Osteoblast (primary cell): Measurements from ENCODE around the gene ANKRD22. TPM values are rescaled to one million over a fixed set of nuclear protein-coding genes. Genes with fewer than 3 reads are reported as not detected.

Source experiments
- DNase-seq: peaks from one replicate; pipeline ENCODE4 v3.0.0; 2011; ENCODE audit warnings: low spot score, mixed read lengths; ENCODE audit not compliant: insufficient read length; ENCODE audit errors: missing footprints
- H2AFZ ChIP-seq: 2 replicates; pipeline ENCODE4 v1.6.0; 2011; ENCODE audit warnings: mild to moderate bottlenecking, low read length
- H3K27ac ChIP-seq: 2 replicates; pipeline ENCODE4 v1.5.1; 2011; ENCODE audit warnings: mild to moderate bottlenecking, low read depth, low read length, moderate library complexity
- H3K27me3 ChIP-seq: 2 replicates; pipeline ENCODE4 v1.6.0; 2012; ENCODE audit warnings: mild to moderate bottlenecking, control low read depth, inconsistent platforms, low read length, moderate library complexity; ENCODE audit not compliant: insufficient read depth
- H3K36me3 ChIP-seq: 2 replicates; pipeline ENCODE4 v1.5.1; 2011; ENCODE audit warnings: mild to moderate bottlenecking, low read length, control low read depth, moderate library complexity; ENCODE audit not compliant: insufficient read depth
- H3K4me1 ChIP-seq: 2 replicates; pipeline ENCODE4 v1.5.1; 2011; ENCODE audit warnings: mild to moderate bottlenecking, low read length, control low read depth, moderate library complexity; ENCODE audit not compliant: insufficient read depth
- H3K4me2 ChIP-seq: 2 replicates; pipeline ENCODE4 v1.6.0; 2011; ENCODE audit warnings: mild to moderate bottlenecking, low read length; ENCODE audit not compliant: insufficient read depth
- H3K4me3 ChIP-seq: fragments of 200-600 bp; sonication (generic); 3 replicates; pipeline ENCODE4 v1.5.1; 2012; ENCODE audit warnings: mild to moderate bottlenecking, low read length, inconsistent platforms; ENCODE audit not compliant: insufficient read depth
- H3K79me2 ChIP-seq: 2 replicates; pipeline ENCODE4 v1.6.0; 2012; ENCODE audit warnings: mild to moderate bottlenecking, low read length, control low read depth, inconsistent platforms; ENCODE audit not compliant: insufficient read depth
- H3K9me3 ChIP-seq: 2 replicates; pipeline ENCODE4 v1.5.1; 2011; ENCODE audit warnings: low read depth, low read length, control low read depth
- H4K20me1 ChIP-seq: 2 replicates; pipeline ENCODE4 v1.6.0; 2012; ENCODE audit warnings: mild to moderate bottlenecking, low read length, control low read depth; ENCODE audit not compliant: insufficient read depth
- total RNA-seq: library from RNA; depleted of rRNA; stranded (reverse); fragments of >200 nt; gene quantifications from 2 replicates; pipeline ENCODE4 v1.2.3, GENCODE V29; 2012
- TF ChIP-seq, protein P1 (sequence below): IDR thresholded peaks from 2 replicates; pipeline ENCODE4 v1.5.1; 2011; ENCODE audit warnings: mild to moderate bottlenecking, low read depth, low read length, moderate library complexity; ENCODE audit errors: extremely low read depth

Gene ANKRD22
- total RNA-seq, 1 donor, result under 0.01 TPM

DNA sequence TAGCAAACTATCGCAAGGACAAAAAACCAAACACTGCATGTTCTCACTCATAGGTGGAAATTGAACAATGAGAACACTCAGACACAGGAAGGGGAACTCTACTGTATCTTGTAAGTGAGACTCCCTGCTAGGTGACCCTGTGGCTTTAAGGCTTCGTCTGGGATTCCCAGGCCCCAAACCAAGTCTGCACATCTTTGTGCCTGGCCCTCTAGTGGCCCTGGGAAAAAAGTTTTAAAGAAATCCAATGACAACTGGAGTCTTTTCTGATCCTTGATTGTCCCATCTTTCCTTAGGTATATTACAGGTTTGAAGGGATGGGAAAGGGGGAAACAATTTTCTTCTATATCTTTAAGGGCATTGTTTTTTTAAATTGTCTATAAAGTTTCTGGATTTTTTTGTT, 59.7 kb downstream of the ANKRD22 start:
- Histone ChIP-seq H3K27me3 (no peaks in the 10 kb centered on the region), H4K20me1 (no peaks in the 10 kb centered on the region), H3K4me3 (no peak overlapping the region), H3K79me2 (no peaks in the 10 kb centered on the region), H3K36me3 (no peaks in the 10 kb centered on the region), H2AFZ (no peak overlapping the region), H3K4me2 (no peak overlapping the region), H3K27ac (no peak overlapping the region), H3K4me1 (peaks cover 32% of the 10 kb centered on the region), H3K9me3 (no peaks in the 10 kb centered on the region)
- DNase-seq, result no peak
- TF ChIP-seq, protein P1, sequence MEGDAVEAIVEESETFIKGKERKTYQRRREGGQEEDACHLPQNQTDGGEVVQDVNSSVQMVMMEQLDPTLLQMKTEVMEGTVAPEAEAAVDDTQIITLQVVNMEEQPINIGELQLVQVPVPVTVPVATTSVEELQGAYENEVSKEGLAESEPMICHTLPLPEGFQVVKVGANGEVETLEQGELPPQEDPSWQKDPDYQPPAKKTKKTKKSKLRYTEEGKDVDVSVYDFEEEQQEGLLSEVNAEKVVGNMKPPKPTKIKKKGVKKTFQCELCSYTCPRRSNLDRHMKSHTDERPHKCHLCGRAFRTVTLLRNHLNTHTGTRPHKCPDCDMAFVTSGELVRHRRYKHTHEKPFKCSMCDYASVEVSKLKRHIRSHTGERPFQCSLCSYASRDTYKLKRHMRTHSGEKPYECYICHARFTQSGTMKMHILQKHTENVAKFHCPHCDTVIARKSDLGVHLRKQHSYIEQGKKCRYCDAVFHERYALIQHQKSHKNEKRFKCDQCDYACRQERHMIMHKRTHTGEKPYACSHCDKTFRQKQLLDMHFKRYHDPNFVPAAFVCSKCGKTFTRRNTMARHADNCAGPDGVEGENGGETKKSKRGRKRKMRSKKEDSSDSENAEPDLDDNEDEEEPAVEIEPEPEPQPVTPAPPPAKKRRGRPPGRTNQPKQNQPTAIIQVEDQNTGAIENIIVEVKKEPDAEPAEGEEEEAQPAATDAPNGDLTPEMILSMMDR, result peak; percentile 56

DNA sequence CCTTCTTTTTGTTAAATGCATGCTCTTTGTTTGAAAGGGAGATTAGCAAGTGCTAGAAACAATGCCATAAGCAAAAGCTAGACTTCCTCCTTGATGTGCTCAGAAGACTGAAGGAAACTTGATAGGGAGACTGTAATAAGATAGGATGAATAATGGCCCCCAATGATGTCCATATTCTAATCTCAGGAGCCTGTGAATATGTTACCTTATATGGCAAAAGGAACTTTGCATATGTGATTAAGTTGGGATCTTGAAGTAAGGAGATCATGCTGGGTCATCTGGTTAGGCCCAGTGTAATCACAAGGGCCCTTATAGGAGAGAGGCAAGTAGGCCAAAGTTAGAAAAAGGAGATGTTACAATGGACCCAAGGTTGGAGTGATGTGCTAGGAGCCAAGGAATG, 62.7 kb downstream of the ANKRD22 start:
- Histone ChIP-seq H4K20me1 (no peaks in the 10 kb centered on the region), H3K27me3 (no peaks in the 10 kb centered on the region), H3K27ac (no peak overlapping the region), H3K36me3 (no peaks in the 10 kb centered on the region), H3K4me3 (no peak overlapping the region), H3K4me2 (no peak overlapping the region), H2AFZ (no peak overlapping the region), H3K9me3 (no peaks in the 10 kb centered on the region), H3K4me1 (peaks cover 21% of the 10 kb centered on the region), H3K79me2 (no peaks in the 10 kb centered on the region)
- TF ChIP-seq, protein P1, result no peak
- no peak for DNase-seq

DNA sequence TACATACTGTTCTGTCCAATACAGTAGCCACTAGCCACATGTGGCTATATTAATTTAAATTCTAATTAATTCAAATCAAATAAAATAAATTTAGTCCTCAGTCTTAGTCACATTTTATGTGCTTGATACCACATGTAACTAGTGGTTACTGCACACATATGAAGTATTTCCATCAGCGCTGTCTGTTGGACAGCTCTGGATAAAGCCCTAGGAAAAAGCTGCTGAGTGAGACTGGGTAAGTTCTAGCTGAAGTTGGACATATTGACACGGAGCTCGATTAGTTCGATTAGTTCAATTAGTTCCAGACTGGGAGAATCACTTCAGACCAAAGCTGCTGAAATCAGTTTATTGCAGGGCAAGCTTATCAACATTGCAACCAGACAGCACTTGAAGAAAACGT, 64.2 kb downstream of the ANKRD22 start:
- no peaks in the 10 kb centered on the region for H3K79me2 ChIP-seq
- no peaks in the 10 kb centered on the region for H3K36me3 ChIP-seq
- DNase-seq, result no peak
- no peak overlapping the region for H3K4me2 ChIP-seq
- no peak overlapping the region for H3K4me3 ChIP-seq
- peaks cover 7% of the 10 kb centered on the region for H3K4me1 ChIP-seq
- H2AFZ ChIP-seq, result no peak overlapping the region
- no peaks in the 10 kb centered on the region for H4K20me1 ChIP-seq
- TF ChIP-seq, protein P1, result no peak
- no peaks in the 10 kb centered on the region for H3K27me3 ChIP-seq
- H3K27ac ChIP-seq, result no peak overlapping the region
- H3K9me3 ChIP-seq, result no peaks in the 10 kb centered on the region

DNA sequence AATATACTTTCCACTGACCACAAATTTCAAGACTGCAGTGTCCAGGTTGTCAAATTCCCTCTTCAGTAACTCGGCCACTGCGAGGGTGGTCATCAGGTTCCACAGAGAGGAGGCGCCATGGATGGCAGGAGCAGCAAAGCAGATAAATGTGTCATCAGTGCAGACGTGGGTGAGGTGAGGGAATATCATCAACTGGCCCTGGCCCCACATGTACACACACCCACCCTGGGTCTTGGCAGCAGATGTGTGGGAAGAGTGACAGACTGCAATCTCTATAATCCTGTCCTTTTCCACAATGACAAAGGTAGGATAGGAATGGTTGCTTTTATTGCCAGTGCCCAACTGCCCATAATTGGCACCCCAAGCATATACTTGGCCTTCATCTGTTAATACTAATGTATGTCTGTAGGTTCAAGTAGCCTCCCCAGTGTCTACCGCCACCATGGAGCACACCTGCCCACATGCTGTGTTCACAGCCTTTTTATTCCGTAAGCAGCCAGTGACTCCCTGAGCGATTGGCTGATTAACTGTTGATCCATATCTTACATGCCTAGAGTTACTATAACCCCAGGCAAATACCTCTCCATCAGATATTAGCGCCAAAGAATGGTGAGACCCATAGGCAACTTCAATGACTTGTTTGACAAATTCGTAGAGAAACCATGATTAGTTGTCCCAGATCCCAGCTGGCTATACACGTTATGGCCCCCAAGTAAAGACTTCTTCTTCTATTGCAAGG, 65.4 kb downstream of the ANKRD22 start:
- Histone ChIP-seq H3K4me2 (no peak overlapping the region), H2AFZ (no peak overlapping the region), H3K79me2 (no peaks in the 10 kb centered on the region), H3K9me3 (no peaks in the 10 kb centered on the region), H3K4me3 (no peak overlapping the region), H4K20me1 (no peaks in the 10 kb centered on the region), H3K27me3 (no peaks in the 10 kb centered on the region), H3K4me1 (no peaks in the 10 kb centered on the region), H3K36me3 (no peaks in the 10 kb centered on the region), H3K27ac (no peak overlapping the region)
- TF ChIP-seq, protein P1, result no peak
- no peak for DNase-seq
